ENCODE results near the gene MAML2.
A peak's percentile ranks its signal among the peaks of the same experiment; 100 is the strongest.

MAML2 gene

GRCh38 chr11:96265220-96265737 is 77.7 kb downstream of the MAML2 start:
- DNase-seq, result no peak

GRCh38 chr11:96264364-96264763 is 78.6 kb downstream of the MAML2 start:
- no peak for DNase-seq

GRCh38 chr11:96263238-96263763 is 79.7 kb downstream of the MAML2 start:
- DNase-seq, result no peak

DNA sequence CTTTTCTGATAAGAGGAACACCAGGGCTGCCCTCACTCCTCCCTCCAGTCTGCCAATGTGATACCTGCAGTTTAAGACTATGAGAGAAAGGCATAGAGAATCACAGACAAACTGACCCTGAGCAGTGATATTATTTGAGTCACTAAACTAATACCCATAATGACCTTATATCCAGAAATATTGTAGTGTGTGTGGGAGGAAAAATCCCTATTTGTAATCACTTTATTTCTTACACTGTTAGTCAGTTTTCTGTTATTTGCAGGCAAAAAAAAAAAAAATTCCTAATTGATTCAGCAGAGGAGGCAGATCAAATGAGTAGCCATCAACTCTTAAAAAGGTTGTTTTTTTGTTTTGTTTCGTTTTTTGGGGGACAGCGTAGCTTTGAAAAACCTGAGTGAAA is 82.5 kb downstream of the MAML2 start:
- no peak for DNase-seq

- DNase-seq, result no peak
Measured at GRCh38 chr11:96260067-96260511, 82.9 kb downstream of the MAML2 start.

GRCh38 chr11:96259134-96259830 is 83.7 kb downstream of the MAML2 start:
- no peak for DNase-seq

- no peak for DNase-seq
Measured at GRCh38 chr11:96257972-96258934, 84.7 kb downstream of the MAML2 start.

DNA sequence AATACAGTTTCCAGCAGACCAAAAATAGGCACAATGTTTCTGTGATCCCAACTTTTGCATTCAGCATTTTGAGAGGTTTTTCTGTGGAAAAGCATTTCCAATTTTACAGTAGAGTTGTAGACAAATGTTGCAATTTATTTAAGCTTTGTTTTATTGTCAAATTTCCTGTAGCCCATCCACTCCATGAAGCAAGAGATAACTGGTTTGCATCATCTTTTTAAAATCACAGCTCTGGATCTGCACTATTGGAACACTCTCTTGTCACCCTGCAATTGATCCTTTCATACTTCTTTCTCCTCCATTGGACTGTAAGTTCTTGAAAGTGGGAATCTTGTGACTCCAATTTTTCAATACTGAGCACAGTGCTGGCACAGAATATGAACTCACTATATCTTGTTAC is 86.0 kb downstream of the MAML2 start:
- DNase-seq, result no peak

GRCh38 chr11:96256215-96257011 is 86.6 kb downstream of the MAML2 start:
- no peak for DNase-seq

- no peak for DNase-seq
Measured at GRCh38 chr11:96254854-96255253, 88.1 kb downstream of the MAML2 start.

- DNase-seq, result no peak
Measured at GRCh38 chr11:96254087-96254486, 88.9 kb downstream of the MAML2 start.

- DNase-seq, result peak; percentile 33
Measured at GRCh38 chr11:96246718-96247552, 96.1 kb downstream of the MAML2 start.

DNA sequence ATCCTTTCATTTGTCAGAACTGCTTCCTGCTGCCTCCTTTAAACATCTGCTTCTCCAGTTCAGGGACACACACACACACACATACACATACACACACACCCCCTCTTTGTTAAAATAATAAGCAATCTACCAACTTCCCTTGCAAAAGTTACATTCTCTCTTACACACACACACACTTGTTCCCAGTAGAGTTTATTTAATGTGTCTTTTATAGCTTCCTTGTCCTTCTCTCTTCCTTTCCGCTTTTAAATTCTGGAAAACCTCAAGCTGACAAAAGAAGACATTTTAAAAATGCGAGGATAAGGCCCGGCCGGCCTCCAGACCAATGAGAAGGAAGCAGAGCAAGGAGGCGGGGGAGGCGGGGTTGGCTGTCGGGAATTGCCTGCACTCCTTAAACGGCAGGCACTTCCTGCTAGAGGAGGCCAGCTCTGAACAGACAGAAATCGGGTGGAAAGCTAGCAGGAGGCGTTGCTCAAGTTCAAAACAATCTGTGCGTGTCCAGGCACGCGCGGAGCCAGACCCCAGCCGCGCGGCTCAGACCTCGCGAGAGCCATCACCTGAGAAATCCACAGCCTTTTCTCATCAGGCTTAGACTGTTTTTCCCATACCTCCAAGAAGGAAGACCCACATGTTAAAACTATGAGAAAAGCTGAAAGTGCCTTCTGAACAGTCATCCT is 99.9 kb downstream of the MAML2 start:
- peak; percentile 98 for DNase-seq

DNA sequence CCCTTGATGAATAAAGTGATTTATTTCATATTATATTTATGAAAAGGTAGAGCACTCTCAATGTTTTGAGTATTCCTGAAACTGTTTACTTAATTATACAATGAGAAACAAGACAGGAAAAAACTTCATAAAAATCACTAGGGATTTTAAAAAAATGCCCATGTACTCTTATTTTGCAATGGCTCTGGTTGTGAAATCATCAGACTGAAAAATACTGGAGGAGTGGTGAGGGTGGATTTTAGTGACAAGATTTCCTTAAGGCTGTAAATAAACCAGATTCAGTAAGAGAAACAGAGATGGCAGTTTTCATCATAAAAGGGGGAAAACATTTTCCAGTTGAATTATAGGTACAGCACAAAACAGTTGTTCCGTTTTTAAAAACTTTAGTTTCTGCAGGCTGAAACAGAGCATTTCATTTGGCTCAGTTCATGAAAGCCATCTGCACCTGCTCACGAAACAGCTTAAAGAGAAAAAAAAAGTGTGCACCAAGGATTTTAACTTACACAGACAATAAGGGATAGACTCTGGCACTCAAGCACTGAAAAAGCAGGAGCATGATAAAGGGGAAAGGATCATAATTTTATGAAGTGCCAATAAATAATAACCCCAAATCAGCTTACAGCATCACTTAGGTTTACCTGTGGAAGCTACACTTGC is 100.7 kb downstream of the MAML2 start:
- no peak for DNase-seq

DNA sequence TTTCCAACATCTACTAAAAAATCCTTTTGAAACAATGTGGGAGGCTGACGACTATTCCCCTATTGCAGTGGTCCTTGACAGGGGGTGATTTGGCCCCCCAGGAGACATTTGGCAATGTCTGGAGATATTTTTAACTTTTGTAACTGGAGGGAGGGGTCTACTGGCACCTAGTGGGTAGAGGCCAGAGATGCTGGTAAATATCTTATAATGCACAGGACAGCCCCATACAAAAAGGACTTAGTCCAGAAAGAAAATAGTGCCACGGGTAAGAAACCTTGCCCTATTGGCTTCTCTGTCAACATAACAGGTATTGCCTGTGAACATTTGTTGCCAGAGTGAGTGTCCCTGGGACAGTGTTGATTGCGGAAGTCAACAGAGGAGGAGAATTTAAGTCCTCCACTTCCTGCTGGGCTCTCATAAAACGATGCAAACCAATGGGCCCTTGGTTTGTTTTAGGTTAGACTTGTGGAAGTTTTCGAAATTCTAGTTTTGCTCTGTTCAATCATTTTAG is 101.6 kb downstream of the MAML2 start:
- peak; percentile 43 for DNase-seq

GRCh38 chr11:96238563-96239135 is 104.3 kb downstream of the MAML2 start:
- peak; percentile 21 for DNase-seq

DNA sequence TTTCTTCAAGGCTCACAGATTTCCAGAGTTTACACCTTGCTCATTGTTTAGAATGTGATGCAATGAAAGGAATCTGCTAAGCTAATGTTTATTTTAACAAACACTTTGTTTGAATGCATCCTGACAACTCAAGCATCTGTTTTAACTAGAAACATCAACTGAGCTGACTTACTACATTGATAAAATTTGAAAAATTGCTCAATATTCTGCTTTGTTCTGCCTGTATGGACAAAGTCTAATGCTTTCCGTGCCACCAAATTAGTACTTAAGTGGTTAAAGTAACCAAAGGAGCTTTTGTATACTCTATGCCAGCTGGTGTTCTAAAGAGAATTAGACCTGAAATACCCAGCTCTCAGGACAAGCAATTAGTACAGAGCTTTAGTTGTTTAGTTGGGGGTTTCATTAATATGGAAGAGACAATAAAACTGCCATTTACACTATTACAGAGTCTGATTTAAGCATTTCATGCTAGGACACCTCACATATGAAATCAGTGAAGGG is 105.2 kb downstream of the MAML2 start:
- DNase-seq, result no peak

DNA sequence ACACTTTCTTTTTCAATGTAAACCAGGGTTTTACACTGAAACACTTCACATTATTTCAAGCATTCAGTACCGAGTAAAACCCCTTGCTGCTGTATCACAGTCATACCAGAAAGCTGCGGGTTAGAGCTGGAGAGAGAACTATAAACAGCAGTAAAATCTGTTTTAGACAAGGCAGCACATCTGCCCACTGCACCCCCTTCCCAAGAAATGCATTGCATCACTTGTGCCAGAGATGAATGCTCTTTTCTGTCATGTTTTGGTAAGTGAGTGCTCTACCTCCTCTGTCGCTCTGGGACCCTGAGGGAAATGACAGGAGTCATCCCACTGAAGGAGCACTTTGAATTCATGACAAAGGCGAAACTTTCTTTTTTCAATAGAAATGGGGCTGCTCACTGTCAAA is 107.2 kb downstream of the MAML2 start:
- no peak for DNase-seq

- DNase-seq, result no peak
Measured at GRCh38 chr11:96234866-96235441, 108.0 kb downstream of the MAML2 start.

All from NCI-H446 treated with DMSO at 0.1 percent for 48 hours (cell line).